LNCaP clone FGC (cell line): Measurements from ENCODE around the gene MMAA.
A peak's percentile ranks its signal among the peaks of the same experiment; 100 is the strongest.
"Not testable (repeated sequence)": the region's sequence is repeated elsewhere in the genome, so short reads cannot be mapped to it uniquely, and the experiment has no call there.

Source experiments
- DNase-seq: peaks from one replicate; pipeline ENCODE4 v3.0.0-alpha.2; 2011; ENCODE audit warnings: low read depth
- H3K4me3 ChIP-seq: 2 replicates; pipeline ENCODE4 v1.5.1; 2011; ENCODE audit warnings: mild to moderate bottlenecking, low read depth, low read length, control low read depth
- CTCF ChIP-seq: IDR thresholded peaks from 2 replicates; pipeline ENCODE4 v1.5.1; 2012; ENCODE audit warnings: mild to moderate bottlenecking; ENCODE audit not compliant: control insufficient read depth, insufficient read depth; ENCODE audit errors: extremely low read depth

The MMAA gene

DNA sequence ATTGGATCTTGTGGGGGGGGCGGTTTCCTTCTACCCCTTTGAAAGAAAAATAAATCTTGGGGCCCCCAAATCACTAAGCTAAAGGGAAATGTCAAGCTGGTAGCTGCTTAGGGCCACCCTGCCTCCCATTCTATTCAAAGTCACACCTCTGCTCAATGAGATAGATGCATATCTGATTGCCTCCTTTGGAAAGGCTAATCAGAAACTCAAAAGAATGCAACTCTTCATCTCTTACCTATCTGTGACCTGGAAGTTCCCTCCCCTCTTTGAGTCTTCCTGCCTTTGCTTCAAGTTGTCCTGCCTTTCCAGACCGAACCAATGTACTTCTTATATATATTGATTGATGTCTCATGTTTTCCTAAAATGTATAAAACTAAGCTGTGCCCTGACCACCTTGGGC lies 67.8 kb downstream of the MMAA start:
- H3K4me3 ChIP-seq, result no peak overlapping the region
- DNase-seq, result no peak
- TF ChIP-seq CTCF, result no peak

DNA sequence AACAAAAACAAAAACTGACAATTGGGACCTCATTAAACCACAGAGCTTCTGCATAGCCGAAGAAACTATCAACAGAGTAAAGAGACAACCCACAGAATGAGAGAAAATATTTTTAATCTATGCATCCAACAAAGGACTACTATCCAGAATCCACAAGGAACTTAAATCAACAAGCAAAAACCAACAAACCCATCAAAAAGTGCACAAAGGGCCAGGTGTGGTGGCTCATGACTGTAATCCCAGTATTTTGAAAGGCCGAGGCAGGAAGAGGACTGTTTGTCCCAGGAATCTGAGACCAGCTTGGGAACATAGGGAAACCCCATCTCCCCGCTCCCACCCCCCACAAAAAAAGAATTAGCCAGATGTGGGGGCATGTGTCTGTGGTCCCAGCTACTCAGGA lies 71.4 kb downstream of the MMAA start:
- H3K4me3 ChIP-seq, result no peak overlapping the region
- no peak for DNase-seq
- TF ChIP-seq CTCF, result no peak

DNA sequence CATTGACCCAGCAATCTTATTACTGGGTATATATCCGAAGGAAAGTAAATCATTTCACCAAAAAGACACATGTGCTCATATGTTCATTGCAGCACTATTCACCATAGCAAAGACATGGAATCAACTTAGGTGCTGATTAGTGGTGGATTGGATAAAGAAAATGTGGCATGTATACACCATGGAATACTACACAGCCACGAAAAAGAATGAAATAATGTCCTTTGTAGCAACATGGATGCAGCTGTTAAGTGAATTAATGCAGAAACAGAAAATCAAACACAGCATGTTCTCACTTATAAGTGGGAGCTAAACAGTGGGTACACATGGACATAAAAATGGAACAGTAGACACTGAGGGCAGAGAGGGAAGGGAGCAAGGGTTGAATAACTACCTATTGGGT lies 72.2 kb downstream of the MMAA start:
- not testable (repeated sequence) for H3K4me3 ChIP-seq, DNase-seq

- TF ChIP-seq CTCF, result no peak
- H3K4me3 ChIP-seq, result no peak overlapping the region
- DNase-seq, result no peak
These were observed 75.7 kb downstream of the MMAA start for GRCh38 chr4:145694929-145695328.

DNA sequence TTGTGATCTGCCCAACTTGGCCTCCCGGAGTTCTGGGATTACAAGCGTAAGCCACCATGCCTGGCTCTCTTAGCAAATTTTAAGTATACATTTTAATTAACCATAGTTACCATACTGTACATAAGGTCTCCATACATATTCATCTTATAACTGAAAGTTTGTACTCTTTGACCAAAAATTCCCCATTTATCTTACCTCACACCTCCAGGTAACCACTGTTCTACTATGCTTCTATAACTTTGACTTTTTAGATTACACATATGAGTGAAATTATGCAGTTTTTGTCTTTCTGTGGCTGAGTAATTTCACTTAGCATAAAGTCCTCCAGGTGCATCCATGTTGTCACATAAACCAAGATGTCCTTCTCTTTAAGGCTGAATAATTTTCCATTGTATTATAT lies 78.1 kb downstream of the MMAA start:
- TF ChIP-seq CTCF, result no peak
- H3K4me3 ChIP-seq, result no peak overlapping the region
- no peak for DNase-seq

GRCh38 chr4:145698507-145698906 lies 79.3 kb downstream of the MMAA start:
- TF ChIP-seq CTCF, result no peak
- no peak overlapping the region for H3K4me3 ChIP-seq
- no peak for DNase-seq

DNA sequence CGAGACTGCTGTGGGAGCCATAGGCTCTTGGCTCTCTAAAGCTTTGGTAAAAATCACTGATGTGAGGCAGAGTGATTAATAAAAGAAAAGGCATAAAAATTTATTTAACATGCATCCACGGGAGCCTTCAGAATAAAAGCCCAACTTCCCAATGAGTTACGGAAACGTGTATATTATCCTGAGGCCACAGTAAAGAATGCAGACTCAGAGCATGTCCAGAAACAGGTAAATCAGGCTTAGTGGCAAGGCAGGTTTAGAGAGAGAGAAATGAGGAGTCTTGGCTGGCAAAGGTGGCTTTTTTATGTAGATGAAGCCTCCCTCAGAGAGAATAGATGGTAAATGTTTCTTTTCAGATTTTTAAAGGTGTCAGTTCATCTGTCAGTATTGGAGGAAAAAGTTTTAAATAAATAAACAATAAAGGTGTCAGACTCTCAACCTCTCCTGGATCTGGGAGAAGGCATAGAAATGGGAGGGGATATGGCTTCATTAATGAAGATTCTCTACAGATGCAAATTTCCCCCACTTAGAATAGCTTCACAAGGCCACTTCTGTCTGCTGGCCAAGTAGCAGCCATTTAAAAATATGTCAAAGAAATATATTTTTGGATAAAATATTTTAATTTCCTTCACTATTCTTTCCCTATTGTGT lies 84.8 kb downstream of the MMAA start:
- TF ChIP-seq CTCF, result no peak
- DNase-seq, result peak; percentile 61
- H3K4me3 ChIP-seq, result no peak overlapping the region
